Measurements from ENCODE around the gene IMP4. TPM values are rescaled to one million over a fixed set of nuclear protein-coding genes. Genes with fewer than 3 reads are reported as not detected.

IMP4 gene
- total and polyA plus RNA-seq, 2 donors (not counting 3 experiments of a cell fraction or from before 2014, with no cell fraction given), result 74.0 to 149 TPM

- Histone ChIP-seq H3K4me3 (replicated peaks in 1 of 3; ENCODE audit: insufficient read depth in 1 of 3, low read depth in 1 of 3, low read length in 3 of 3) (no peak overlapping the region), H3K36me3 (ENCODE audit: control insufficient read depth in 2 of 2, extremely low read depth in 1 of 2, insufficient read depth in 2 of 2, low read length in 2 of 2) (no peaks in the 10 kb centered on the region), H3K27me3 (ENCODE audit: control insufficient read depth in 2 of 2, insufficient read depth in 2 of 2, low read length in 2 of 2) (no peaks in the 10 kb centered on the region), H3K27ac (ENCODE audit: insufficient read depth, low read depth, low read length) (no peak overlapping the region), H3K79me2 (ENCODE audit: control insufficient read depth, insufficient read depth, low read length) (no peaks in the 10 kb centered on the region), H4K20me1 (replicated peaks; ENCODE audit: control insufficient read depth, extremely low read depth, insufficient read depth, low read length) (no peaks in the 10 kb centered on the region), H3K9ac (replicated peaks; ENCODE audit: extremely low read depth, insufficient read depth, low read length) (no peak overlapping the region), H3K9me1 (replicated peaks; ENCODE audit: control insufficient read depth, extremely low read depth, insufficient read depth, low read length) (no peaks in the 10 kb centered on the region), H2AFZ (ENCODE audit: low read depth, low read length) (no peak overlapping the region), H3K4me1 (ENCODE audit: control insufficient read depth, extremely low read depth, insufficient read depth, low read length) (peaks cover 6% of the 10 kb centered on the region), H3K9me3 (replicated peaks; ENCODE audit: control insufficient read depth, insufficient read depth, low read length) (no peaks in the 10 kb centered on the region), H3K4me2 (ENCODE audit: insufficient read depth, low read length) (no peak overlapping the region)
- no peak for TF ChIP-seq POLR2A (IDR thresholded peaks at IDR 0.05; ENCODE audit: low read depth, low read length)
- TF ChIP-seq POLR2AphosphoS5 (IDR thresholded peaks at IDR 0.05; ENCODE audit: insufficient read depth, low read depth, low read length), result no peak
- TF ChIP-seq GATA2 (IDR thresholded peaks at IDR 0.05; ENCODE audit: insufficient read depth, insufficient read length, low read depth, low read length), result no peak
- TF ChIP-seq JUN (IDR thresholded peaks at IDR 0.05; ENCODE audit: borderline replicate concordance, insufficient read depth, insufficient read length, low read depth), result no peak
- TF ChIP-seq FOS (IDR thresholded peaks at IDR 0.05; ENCODE audit: borderline replicate concordance, insufficient read depth, low read length), result no peak
- TF ChIP-seq MYC (IDR thresholded peaks at IDR 0.05; ENCODE audit: low read depth, low read length), result no peak
- TF ChIP-seq MAX (IDR thresholded peaks at IDR 0.05; ENCODE audit: insufficient read depth, insufficient read length), result no peak
- no peak for TF ChIP-seq EZH2 (IDR thresholded peaks at IDR 0.05; ENCODE audit: borderline replicate concordance, low read depth, low read length, severe bottlenecking)
- TF ChIP-seq CTCF (IDR thresholded peaks at IDR 0.05; ENCODE audit: extremely low read depth in 1 of 2, insufficient read depth in 1 of 2, low read depth in 1 of 2, low read length in 2 of 2), result no peak
- ChIA-PET CTCF (interaction anchor here (1.1 to 1.9 kb wide), 3 partner anchors 7 to 32 kb away, joined by 3 to 5 read pairs (median 3); partner anchors contain the start of gene PTPN18), POLR2A (no interaction called here)
- DNase-seq (ENCODE audit: low read depth, low spot score) (no peak), FAIRE-seq (no peak)
- intact Hi-C loops (cut with micrococcal nuclease), result loop anchor here (2.0 kb wide), 1 partner anchor 15 kb away; no protein-coding TSS in a partner anchor
- BruUV-seq (replicated peaks), result no TSS peak
- dilution Hi-C loops (cut with MboI; ENCODE audit: extremely low pct_ligation_motif_present, low sequenced_read_pairs), result no loop called here
These were observed 45.1 kb downstream of the IMP4 start for GRCh38 chr2:130387804-130388203.

All from endothelial cell of umbilical vein (primary cell).